Tongue (tissue), 2 donors: ENCODE results near the gene PCGF3. TPM values are rescaled to one million over a fixed set of nuclear protein-coding genes. Genes with fewer than 3 reads are reported as not detected.
"Not testable (repeated sequence)": the region's sequence is repeated elsewhere in the genome, so short reads cannot be mapped to it uniquely, and the experiment has no call there.

Experiments
- DNase-seq: peaks from one replicate; pipeline ENCODE4 v3.0.0-alpha.2; 2015
- total RNA-seq: library from RNA; depleted of rRNA; stranded (reverse); fragments of >200 nt; gene quantifications from one replicate; pipeline ENCODE4 v1.2.3, GENCODE V29; 2014

The PCGF3 gene
- total RNA-seq, 1 donor from 2014 or later: 62.0 TPM

GRCh38 chr4:742742-743311 lies 37.2 kb downstream of the PCGF3 start:
- DNase-seq: peak; percentile 77

DNA sequence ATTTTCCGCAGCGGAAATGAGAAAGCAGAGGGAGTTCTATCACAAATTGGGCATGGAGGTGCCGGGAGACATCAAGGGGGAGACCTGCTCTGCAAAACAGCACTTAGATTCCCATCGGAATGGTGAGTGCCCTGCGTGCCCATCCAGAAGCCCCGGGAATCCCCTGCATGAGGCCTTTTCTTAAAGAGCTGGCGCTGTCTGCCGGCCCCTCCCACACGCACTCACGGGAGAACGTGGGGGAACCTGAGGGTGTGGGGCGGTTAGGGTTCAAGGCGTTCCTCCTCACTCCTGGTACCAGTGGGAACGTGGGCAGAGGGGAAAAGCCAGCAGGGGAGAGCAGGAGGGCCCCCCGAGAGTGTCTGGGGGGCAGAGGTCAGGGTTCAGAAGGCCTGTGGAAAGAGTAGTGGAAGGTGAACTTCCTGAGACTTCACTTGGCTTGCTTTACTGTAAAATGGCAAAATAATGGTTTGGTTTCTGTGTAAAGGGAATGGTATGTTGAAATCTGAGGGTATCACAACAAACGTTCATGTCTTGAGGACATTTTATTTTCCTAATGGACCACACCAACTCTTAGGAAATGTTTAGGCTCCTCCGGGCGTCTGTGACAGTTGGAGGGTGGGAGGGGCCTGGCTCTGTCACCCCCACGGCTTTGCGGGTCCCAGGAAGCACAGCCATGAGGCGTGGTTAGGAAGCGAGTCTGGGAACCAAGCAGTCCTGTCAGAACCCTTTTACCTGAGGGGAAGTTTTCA lies 38.0 kb downstream of the PCGF3 start:
- DNase-seq: no peak

GRCh38 chr4:744212-744841 lies 38.7 kb downstream of the PCGF3 start:
- DNase-seq: no peak

- no peak for DNase-seq
These were observed 42.0 kb downstream of the PCGF3 start for GRCh38 chr4:747546-748170.

GRCh38 chr4:748461-748860 lies 42.8 kb downstream of the PCGF3 start:
- no peak for DNase-seq

- DNase-seq: no peak
These were observed 44.4 kb downstream of the PCGF3 start for GRCh38 chr4:749698-750666.

- DNase-seq: peak; percentile 83
These were observed 46.0 kb downstream of the PCGF3 start for GRCh38 chr4:751676-752075.

DNA sequence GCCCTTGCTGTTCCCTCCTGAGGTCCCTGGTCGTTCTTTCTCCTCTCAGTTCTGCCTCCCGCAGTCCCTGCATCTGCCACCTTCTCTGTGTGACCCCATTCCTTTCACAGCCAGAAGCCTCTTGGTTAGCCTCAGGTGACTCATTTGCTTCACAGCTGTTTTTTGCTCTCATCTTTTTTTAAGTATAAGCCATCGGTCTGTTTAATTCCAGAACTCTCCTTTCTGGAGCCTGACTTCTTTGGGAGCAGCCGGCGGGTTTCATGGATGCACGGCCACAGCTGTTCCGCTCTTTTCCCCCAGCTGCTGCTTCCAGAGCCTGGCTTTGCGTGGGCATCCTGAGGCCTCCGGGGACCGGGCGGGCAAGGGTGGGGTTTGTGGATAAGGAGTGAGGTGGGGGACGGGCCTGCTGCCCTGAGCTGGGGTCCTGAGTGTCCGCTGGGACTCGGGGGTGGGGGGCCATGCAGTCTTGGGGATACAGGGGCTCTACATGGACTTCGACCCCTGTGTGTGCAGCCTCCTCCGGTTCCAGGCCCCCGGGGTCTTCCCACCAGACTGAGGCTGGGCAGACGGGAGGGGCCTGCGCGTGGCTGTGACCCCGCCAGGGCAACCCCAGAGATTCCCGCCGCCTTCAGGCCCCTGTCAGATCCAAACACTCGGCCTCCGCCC lies 46.7 kb downstream of the PCGF3 start:
- DNase-seq: peak; percentile 84

DNA sequence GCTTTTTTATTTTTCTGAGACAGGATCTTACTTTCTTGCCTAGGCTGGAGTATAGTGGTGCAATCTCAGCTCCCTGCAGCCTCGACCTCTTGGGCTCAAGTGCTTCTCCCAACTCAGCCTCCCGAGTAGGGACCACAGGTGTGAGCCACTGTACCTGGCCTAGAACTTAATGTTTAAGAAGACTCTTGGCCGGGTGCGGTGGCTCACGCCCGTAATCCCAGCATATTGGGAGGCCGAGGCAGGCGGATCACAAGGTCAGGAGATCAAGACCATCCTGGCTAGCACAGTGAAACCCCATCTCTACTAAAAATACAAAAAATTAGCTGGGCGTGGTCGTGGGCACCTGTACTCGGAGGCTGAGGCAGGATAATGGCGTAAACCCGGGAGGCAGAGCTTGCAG lies 47.6 kb downstream of the PCGF3 start:
- DNase-seq: not testable (repeated sequence)

DNA sequence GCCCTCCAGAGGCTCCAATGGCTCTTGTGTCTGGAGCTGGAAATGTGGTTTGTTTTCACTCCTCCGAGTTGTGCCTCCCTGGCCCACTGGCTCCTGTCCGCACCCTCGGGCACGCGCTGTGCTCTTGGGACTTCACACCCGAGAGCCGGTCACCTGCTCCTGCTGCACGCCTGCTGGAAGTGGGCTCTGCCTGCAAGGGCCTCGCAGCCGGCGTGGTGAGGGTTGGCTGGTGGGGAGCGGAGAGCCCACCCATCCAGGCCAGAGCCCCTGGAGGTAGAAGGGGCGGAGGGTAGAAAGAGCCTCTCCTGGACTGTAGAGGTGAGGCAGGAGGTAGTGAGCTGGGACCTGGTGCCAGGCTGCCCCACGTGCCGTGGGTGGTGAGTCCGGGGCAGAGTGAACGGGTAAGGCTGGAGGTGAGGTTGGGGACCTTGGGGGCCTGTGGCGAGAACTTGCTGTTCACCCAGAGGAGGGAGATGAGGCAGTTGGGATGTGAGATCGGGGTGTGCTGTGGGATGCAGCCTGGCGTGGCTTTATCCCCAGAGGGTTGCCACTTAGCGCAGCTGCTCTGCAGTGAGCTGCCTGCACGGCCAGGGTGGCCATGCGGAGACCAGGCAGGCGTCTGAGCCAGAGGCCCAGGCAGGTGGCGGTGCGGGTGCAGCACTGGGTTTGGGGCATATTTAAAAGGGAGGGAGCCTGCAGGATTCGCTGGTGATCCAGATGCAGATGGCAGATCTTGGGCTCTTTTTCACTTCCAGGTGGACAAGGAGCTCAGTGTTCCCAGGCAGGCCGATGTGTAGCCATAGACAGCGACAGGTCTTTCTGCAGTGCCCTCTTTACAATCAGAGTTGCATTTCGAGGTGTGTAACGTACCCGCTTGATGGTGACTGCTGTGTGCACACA lies 48.8 kb downstream of the PCGF3 start:
- DNase-seq: no peak

DNA sequence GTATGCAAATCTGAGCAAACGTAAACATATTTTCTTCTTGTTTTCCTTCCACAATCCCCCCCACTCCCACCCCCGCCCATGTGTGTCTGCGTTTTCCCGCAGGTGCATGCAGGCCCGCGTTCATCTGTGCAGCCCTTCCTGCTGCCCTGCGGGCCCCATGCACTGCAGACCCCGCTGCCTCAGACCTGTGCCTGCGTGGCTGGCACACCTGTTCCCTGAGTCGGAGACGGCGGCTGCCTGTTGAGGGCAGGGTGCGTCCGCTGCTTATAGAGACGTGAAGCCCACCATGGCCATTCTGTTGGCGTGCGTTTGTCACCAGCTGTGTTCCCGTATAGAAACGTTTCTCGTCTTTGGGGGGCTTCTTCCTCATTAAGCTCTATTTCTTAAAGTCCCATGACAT lies 51.5 kb downstream of the PCGF3 start:
- no peak for DNase-seq

- not testable (repeated sequence) for DNase-seq
These were observed 54.2 kb downstream of the PCGF3 start for GRCh38 chr4:759810-760209.

- DNase-seq: no peak
These were observed 55.0 kb downstream of the PCGF3 start for GRCh38 chr4:760616-761015.

GRCh38 chr4:761086-761485 lies 55.5 kb downstream of the PCGF3 start:
- DNase-seq: no peak

DNA sequence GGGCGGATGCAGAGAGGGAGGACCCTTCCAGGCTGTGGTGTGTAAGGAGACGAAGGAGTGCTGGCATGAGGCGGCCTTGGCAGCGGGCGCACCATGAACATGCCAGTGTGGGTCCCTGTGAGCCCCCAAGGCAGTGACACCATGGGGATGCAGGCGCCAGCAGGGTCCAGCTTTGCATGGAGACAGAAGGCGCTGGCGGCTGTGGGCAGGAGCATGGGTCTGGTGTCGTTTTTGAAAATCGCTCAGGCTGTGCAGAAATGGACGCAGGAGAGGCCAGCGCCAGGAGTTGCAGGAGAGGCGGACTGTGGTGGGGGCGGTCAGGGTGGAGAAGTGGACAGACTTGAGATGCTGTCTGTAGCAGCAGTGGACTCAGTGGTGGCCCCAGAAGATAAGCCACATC lies 56.1 kb downstream of the PCGF3 start:
- no peak for DNase-seq

GRCh38 chr4:762211-763190 lies 56.9 kb downstream of the PCGF3 start:
- no peak for DNase-seq

DNA sequence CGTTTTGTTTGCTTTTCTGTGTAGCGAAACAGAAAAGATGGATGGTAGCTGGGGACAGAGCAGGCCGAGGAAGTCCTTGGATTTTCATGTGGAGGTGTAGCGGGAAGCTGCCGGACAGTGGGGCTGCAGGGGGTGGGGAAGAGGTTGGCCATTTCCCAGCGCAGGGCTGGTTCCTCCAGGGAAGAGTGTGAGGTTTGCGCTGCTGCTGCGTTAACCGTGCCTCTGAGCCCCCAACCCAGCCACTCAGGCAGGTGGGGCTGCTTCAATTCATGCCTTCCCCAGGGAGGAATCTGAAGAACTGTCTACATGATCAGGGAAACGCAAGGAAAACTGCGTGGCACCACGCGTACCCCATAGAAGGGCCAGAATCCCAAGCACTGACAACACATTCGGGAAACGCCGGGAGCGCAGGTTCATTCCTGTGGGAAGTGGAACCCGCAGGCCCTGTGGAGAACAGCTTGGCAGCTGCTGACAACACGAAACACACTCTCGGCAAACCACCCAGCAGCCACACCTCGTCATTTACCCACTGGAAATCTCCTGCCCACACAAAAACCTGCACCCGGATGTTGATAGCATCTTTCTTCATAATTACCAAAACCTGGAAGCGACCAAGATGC lies 57.7 kb downstream of the PCGF3 start:
- DNase-seq: no peak

- no peak for DNase-seq
These were observed 58.3 kb downstream of the PCGF3 start for GRCh38 chr4:763922-764321.
